Smooth muscle cell (in vitro differentiated cells): ENCODE measurements around the gene DPY30. TPM values are rescaled to one million over a fixed set of nuclear protein-coding genes. Genes with fewer than 3 reads are reported as not detected.
"Not testable (repeated sequence)": the region's sequence is repeated elsewhere in the genome, so short reads cannot be mapped to it uniquely, and the experiment has no call there.

Experiments used
- DNase-seq: peaks from one replicate; lab custom pipeline; 2025; ENCODE audit not compliant: unreplicated experiment; lab: John Stamatoyannopoulos, UW
- H2AFZ ChIP-seq: fragments of 200-600 bp; sonication (generic); 2 replicates; pipeline ENCODE4 v1.6.0; 2016; ENCODE audit warnings: antibody characterized with exemption, low read depth, mild to moderate bottlenecking
- H3F3A ChIP-seq: fragments of 200-600 bp; sonication (generic); 2 replicates; pipeline ENCODE4 v1.6.0; 2017; ENCODE audit warnings: antibody characterized with exemption, low read depth
- H3K27ac ChIP-seq: fragments of 200-600 bp; sonication (generic); 2 replicates; pipeline ENCODE4 v1.5.1; 2016; ENCODE audit warnings: low read depth, mild to moderate bottlenecking
- H3K27me3 ChIP-seq: fragments of 200-600 bp; sonication (generic); 2 replicates; pipeline ENCODE4 v1.6.1; 2016; ENCODE audit warnings: low read depth, mild to moderate bottlenecking
- H3K36me3 ChIP-seq: fragments of 200-600 bp; sonication (generic); 2 replicates; pipeline ENCODE4 v1.5.1; 2016; ENCODE audit warnings: low read depth
- H3K4me1 ChIP-seq: fragments of 200-600 bp; sonication (generic); 2 replicates; pipeline ENCODE4 v1.5.1; 2016; ENCODE audit warnings: low read depth
- H3K4me2 ChIP-seq: fragments of 200-600 bp; sonication (generic); 2 replicates; pipeline ENCODE4 v1.6.0; 2016; ENCODE audit warnings: mild to moderate bottlenecking
- H3K4me3 ChIP-seq: fragments of 200-600 bp; sonication (generic); 2 replicates; pipeline ENCODE4 v1.5.1; 2016; ENCODE audit warnings: mild to moderate bottlenecking
- H3K79me2 ChIP-seq: fragments of 200-600 bp; sonication (generic); 2 replicates; pipeline ENCODE4 v1.6.0; 2016; ENCODE audit warnings: low read depth, mild to moderate bottlenecking
- H3K9ac ChIP-seq: fragments of 200-600 bp; sonication (generic); 2 replicates; pipeline ENCODE4 v1.6.0; 2016; ENCODE audit warnings: low read depth
- H3K9me3 ChIP-seq: fragments of 200-600 bp; sonication (generic); replicated peaks from 2 replicates; pipeline ENCODE4 v1.5.1; 2016; ENCODE audit warnings: low read depth
- H4K20me1 ChIP-seq: fragments of 200-600 bp; sonication (generic); 2 replicates; pipeline ENCODE4 v1.6.0; 2016; ENCODE audit warnings: low read depth
- WGBS: methylation state at CpG from one replicate; pipeline ENCODE4 v1.1.7; 2016; ENCODE audit warnings: low lambda C conversion rate; 5-methylcytosine and 5-hydroxymethylcytosine counted together
- polyA plus RNA-seq: library from polyadenylated mRNA; unstranded; fragments of >200 nt; fragmentation: Nextera tagmentation; extraction: Ambion mirVana; gene quantifications from 2 replicates; pipeline ENCODE4 v1.2.1, GENCODE V29; 2016
- total RNA-seq: library from RNA; depleted of rRNA; stranded (reverse); fragments of >200 nt; gene quantifications from 2 replicates; pipeline ENCODE4 v1.2.3, GENCODE V29; 2014
- TF ChIP-seq, protein P1 (sequence below): fragments of 200-600 bp; sonication (generic); IDR thresholded peaks from 2 replicates; pipeline ENCODE4 v1.5.1; 2017; ENCODE audit warnings: borderline replicate concordance, mild to moderate bottlenecking, antibody characterized with exemption; ENCODE audit not compliant: insufficient read depth, poor library complexity, severe bottlenecking

The DPY30 gene
- total and polyA plus RNA-seq, 2 experiments from 2014 or later: 97.4 to 103 TPM

DNA sequence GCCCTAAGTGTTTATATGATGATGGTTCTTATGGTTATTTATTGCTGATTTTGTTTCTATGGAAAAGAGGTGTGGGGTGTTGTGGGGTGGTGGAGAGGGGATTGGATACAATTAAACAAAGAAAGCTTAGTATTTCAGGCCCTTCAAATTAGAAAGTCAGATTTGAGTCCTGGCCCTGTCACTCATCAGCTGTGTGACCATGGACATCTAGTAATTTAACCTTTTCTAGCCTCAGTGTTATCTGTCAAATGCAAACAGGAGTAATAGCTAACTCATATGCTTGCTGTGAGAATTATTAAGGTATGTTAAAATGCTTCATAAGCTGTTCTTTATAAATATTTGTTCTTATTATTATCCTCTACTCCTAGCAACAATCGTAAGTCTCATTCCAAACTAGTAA, 26.7 kb downstream of the DPY30 start:
- 97% methylated on average over 1 of the region's 1 CpG for WGBS

DNA sequence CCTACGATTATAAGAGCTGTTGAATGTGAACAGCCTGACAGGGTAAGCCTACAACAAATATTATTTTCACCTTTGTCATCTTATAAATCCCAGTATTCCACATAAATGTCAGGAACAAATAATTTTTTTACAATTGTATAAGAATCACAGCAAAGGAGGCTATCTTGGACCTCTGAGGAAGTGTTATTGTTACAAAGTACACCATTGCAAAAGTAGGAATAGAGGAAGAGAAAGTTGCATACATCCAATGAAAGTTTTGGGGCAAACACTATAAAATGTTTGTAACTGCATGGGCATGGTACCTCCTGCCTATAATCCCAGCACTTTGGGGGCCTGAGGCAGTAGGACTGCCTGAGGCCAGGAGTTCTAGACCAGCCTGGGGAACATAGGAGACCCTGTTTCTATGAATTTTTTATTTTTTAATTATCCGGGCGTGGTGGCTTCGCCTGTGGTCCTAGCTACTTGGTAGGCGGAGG, 28.1 kb downstream of the DPY30 start:
- 84% methylated on average over 5 of the region's 5 CpGs for WGBS
- no peaks in the 10 kb centered on the region for H3K36me3 ChIP-seq
- TF ChIP-seq, protein P1, sequence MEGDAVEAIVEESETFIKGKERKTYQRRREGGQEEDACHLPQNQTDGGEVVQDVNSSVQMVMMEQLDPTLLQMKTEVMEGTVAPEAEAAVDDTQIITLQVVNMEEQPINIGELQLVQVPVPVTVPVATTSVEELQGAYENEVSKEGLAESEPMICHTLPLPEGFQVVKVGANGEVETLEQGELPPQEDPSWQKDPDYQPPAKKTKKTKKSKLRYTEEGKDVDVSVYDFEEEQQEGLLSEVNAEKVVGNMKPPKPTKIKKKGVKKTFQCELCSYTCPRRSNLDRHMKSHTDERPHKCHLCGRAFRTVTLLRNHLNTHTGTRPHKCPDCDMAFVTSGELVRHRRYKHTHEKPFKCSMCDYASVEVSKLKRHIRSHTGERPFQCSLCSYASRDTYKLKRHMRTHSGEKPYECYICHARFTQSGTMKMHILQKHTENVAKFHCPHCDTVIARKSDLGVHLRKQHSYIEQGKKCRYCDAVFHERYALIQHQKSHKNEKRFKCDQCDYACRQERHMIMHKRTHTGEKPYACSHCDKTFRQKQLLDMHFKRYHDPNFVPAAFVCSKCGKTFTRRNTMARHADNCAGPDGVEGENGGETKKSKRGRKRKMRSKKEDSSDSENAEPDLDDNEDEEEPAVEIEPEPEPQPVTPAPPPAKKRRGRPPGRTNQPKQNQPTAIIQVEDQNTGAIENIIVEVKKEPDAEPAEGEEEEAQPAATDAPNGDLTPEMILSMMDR: no peak
- peak overlapping the region; percentile 97 for H3K4me3 ChIP-seq
- DNase-seq: no peak
- H3K4me2 ChIP-seq: peak overlapping the region; percentile 87
- H3K4me1 ChIP-seq: peaks cover 3% of the 10 kb centered on the region
- H4K20me1 ChIP-seq: peaks cover 32% of the 10 kb centered on the region
- H3K79me2 ChIP-seq: peaks cover 30% of the 10 kb centered on the region
- peak overlapping the region; percentile 77 for H3K27ac ChIP-seq
- H3K27me3 ChIP-seq: no peaks in the 10 kb centered on the region
- H2AFZ ChIP-seq: peak overlapping the region; percentile 81
- no peak overlapping the region for H3K9ac ChIP-seq
- no peaks in the 10 kb centered on the region for H3K9me3 ChIP-seq
- H3F3A ChIP-seq: peaks cover 16% of the 10 kb centered on the region

More for the DNA sequence above, 26.7 kb downstream of the DPY30 start:
- no peak overlapping the region for H3K4me3 ChIP-seq
- H3K9me3 ChIP-seq: no peaks in the 10 kb centered on the region
- H3F3A ChIP-seq: peaks cover 16% of the 10 kb centered on the region
- H4K20me1 ChIP-seq: peaks cover 18% of the 10 kb centered on the region
- H2AFZ ChIP-seq: no peak overlapping the region
- no peaks in the 10 kb centered on the region for H3K27me3 ChIP-seq
- H3K9ac ChIP-seq: no peak overlapping the region
- TF ChIP-seq, protein P1: no peak
- H3K79me2 ChIP-seq: peaks cover 17% of the 10 kb centered on the region
- H3K36me3 ChIP-seq: no peaks in the 10 kb centered on the region
- H3K27ac ChIP-seq: no peak overlapping the region
- H3K4me2 ChIP-seq: no peak overlapping the region
- peaks cover 3% of the 10 kb centered on the region for H3K4me1 ChIP-seq
- DNase-seq: no peak

DNA sequence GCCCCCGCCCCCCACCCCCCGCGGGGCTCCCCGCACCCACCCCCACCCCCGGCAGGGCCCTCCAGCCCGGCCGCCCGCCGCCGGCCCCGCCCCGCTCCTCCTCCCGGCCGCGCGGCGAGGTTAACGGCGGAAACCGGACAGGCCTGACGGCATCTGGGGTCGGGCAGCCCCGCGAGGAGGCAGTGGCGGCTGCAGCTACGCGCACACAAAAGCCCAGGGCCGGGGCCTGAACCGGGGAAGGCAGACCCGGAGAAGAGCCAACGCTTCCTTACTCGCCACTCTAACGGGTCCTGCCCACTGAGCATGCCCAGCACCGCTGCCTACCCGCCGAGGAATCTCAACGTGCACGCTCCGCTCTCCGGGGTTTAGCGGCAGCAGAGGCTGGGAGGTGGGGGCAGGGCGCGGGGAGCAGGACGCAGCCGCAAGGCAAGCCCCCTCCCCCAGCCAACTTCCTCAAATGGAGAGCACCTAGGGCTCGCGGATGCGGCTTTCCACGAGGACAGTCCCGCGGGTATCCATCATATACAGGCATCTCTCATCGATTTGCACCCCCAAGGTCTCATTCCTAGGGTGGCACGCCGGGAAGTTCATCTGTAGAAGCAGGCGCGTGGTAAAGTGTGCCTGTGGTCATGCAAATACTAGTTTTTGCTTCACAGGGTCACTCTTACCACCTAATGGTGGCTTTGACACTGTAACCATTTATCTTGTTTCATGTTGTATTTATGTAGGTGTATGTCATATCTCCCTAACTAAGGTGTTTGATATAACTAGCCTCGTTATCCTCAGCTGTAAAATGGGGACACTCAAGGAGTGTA, 28.7 kb downstream of the DPY30 start, which contains the start of gene MEMO1:
MEMO1 (minus strand) TSS at position 339 of the 815 bp plus-strand sequence. CDS start 761 bp downstream, outside the sequence.
- no peaks in the 10 kb centered on the region for H3K36me3 ChIP-seq
- H2AFZ ChIP-seq: peak within 1 kb of the TSS; percentile 81
- 2% methylated on average over 50 of the region's 57 CpGs for whole genome bisulfite sequencing
- peak within 1 kb of the TSS; percentile 77 for H3K27ac ChIP-seq
- peak within 1 kb of the TSS; percentile 94 for H3K4me2 ChIP-seq
- H3K79me2 ChIP-seq: peaks cover 37% of the 10 kb centered on the region
- H3K9ac ChIP-seq: peak within 1 kb of the TSS; percentile 72
- H4K20me1 ChIP-seq: peaks cover 38% of the 10 kb centered on the region
- H3F3A ChIP-seq: peaks cover 16% of the 10 kb centered on the region
- TF ChIP-seq, protein P1: no peak
- peak; percentile 85 for DNase-seq
- H3K27me3 ChIP-seq: no peaks in the 10 kb centered on the region
- peak within 1 kb of the TSS; percentile 97 for H3K4me3 ChIP-seq
- peaks cover 3% of the 10 kb centered on the region for H3K4me1 ChIP-seq
- H3K9me3 ChIP-seq: no peaks in the 10 kb centered on the region

DNA sequence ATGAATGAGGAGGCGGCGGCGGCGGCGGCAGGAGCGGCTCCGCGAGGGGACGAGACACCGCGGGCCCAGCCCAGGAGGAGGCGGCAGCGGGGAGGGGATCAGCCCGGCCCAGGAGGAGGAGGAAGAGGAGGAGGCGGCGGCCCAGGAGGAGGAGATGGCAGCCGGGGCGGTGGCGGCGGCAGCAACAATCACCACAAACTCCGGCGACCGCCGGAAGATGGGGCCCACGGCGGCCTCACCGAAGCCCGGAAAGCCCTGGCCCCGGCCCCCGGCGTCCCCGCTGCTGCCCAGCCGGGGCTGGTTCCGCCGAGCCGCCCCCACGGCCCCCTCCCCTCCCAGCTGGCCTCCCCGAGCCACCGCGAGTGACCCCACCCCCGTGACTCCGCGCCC, 29.3 kb downstream of the DPY30 start:
- Histone ChIP-seq H3K27ac (peak overlapping the region; percentile 77), H3K79me2 (peaks cover 43% of the 10 kb centered on the region), H3K4me3 (peak overlapping the region; percentile 97), H4K20me1 (peaks cover 44% of the 10 kb centered on the region), H3K9ac (peak overlapping the region; percentile 72), H3F3A (peaks cover 16% of the 10 kb centered on the region)
- WGBS: no CpG with 5 or more reads among the region's 43 CpGs
- not testable (repeated sequence) for H3K36me3 ChIP-seq, H3K4me2 ChIP-seq, H3K9me3 ChIP-seq, DNase-seq, H3K4me1 ChIP-seq, H2AFZ ChIP-seq, H3K27me3 ChIP-seq
